ENCODE data around the gene MYO5B. TPM values are rescaled to one million over a fixed set of nuclear protein-coding genes. Genes with fewer than 3 reads are reported as not detected.

MYO5B gene
- total RNA-seq, 2 experiments from 2014 or later: 0.18 to 0.23 TPM

GRCh38 chr18:49857708-49858107, 337.2 kb downstream of the MYO5B start:
- Mint-ChIP-seq H3K4me1 (no peaks in the 10 kb centered on the region), H3K4me3 (no peak overlapping the region), H3K27me3 (no peaks in the 10 kb centered on the region), H3K36me3 (ENCODE audit: low read depth) (no peaks in the 10 kb centered on the region), H3K9me3 (ENCODE audit: low read depth) (no peaks in the 10 kb centered on the region), H3K27ac (no peak overlapping the region)
- ChIA-PET CTCF (interaction anchor here (0.7 to 7.7 kb wide), 11 partner anchors 26 to 1184 kb away, joined by 3 to 107 read pairs (median 4); no protein-coding TSS in a partner anchor), POLR2A (no interaction called here)
- ATAC-seq (no peak), DNase-seq (no peak)
- intact Hi-C loops (cut with DNase I, micrococcal nuclease): loop anchor here (1.0 to 2.0 kb wide), 4 partner anchors 297 to 1181 kb away; no protein-coding TSS in a partner anchor

- intact Hi-C loops (cut with DNase I, micrococcal nuclease): no loop called here
- DNase-seq (no peak), ATAC-seq (no peak)
- Mint-ChIP-seq H3K4me3 (no peak overlapping the region), H3K27ac (no peak overlapping the region), H3K27me3 (no peaks in the 10 kb centered on the region), H3K9me3 (ENCODE audit: low read depth) (no peaks in the 10 kb centered on the region), H3K36me3 (ENCODE audit: low read depth) (no peaks in the 10 kb centered on the region), H3K4me1 (no peaks in the 10 kb centered on the region)
- CTCF ChIA-PET: interaction anchor here (0.6 to 1.0 kb wide), 2 partner anchors 346 to 348 kb away, joined by 3 to 7 read pairs; no protein-coding TSS in a partner anchor
- POLR2A ChIA-PET: no interaction called here
Observed at GRCh38 chr18:49856496-49856895, 338.5 kb downstream of the MYO5B start.

GRCh38 chr18:49855711-49856415, 339.1 kb downstream of the MYO5B start:
- no peaks in the 10 kb centered on the region for H3K27me3 Mint-ChIP-seq
- no peak overlapping the region for H3K27ac Mint-ChIP-seq
- intact Hi-C loops (cut with DNase I, micrococcal nuclease): no loop called here
- H3K4me1 Mint-ChIP-seq: no peaks in the 10 kb centered on the region
- CTCF ChIA-PET: interaction anchor here (0.6 to 1.9 kb wide), 7 partner anchors 13 to 347 kb away, joined by 3 to 7 read pairs (median 3); no protein-coding TSS in a partner anchor
- H3K36me3 Mint-ChIP-seq (ENCODE audit: low read depth): no peaks in the 10 kb centered on the region
- no peak for ATAC-seq
- H3K4me3 Mint-ChIP-seq: no peak overlapping the region
- POLR2A ChIA-PET: no interaction called here
- DNase-seq: no peak
- no peaks in the 10 kb centered on the region for H3K9me3 Mint-ChIP-seq (ENCODE audit: low read depth)

GRCh38 chr18:49854681-49855080, 340.3 kb downstream of the MYO5B start:
- ATAC-seq: no peak
- no peak for DNase-seq
- H3K4me1 Mint-ChIP-seq: no peaks in the 10 kb centered on the region
- intact Hi-C loops (cut with DNase I, micrococcal nuclease): no loop called here
- no peak overlapping the region for H3K4me3 Mint-ChIP-seq
- no peaks in the 10 kb centered on the region for H3K27me3 Mint-ChIP-seq
- ChIA-PET POLR2A (no interaction called here), CTCF (interaction anchor here (1.0 to 1.9 kb wide), 2 partner anchors 341 to 344 kb away, joined by 3 to 7 read pairs; no protein-coding TSS in a partner anchor)
- H3K36me3 Mint-ChIP-seq (ENCODE audit: low read depth): no peaks in the 10 kb centered on the region
- H3K9me3 Mint-ChIP-seq (ENCODE audit: low read depth): no peaks in the 10 kb centered on the region
- no peak overlapping the region for H3K27ac Mint-ChIP-seq

- POLR2A ChIA-PET: no interaction called here
- Mint-ChIP-seq H3K27ac (no peak overlapping the region), H3K36me3 (ENCODE audit: low read depth) (no peaks in the 10 kb centered on the region), H3K4me1 (no peaks in the 10 kb centered on the region), H3K27me3 (no peaks in the 10 kb centered on the region), H3K4me3 (no peak overlapping the region), H3K9me3 (ENCODE audit: low read depth) (no peaks in the 10 kb centered on the region)
- CTCF ChIA-PET: interaction anchor here (0.7 kb wide), 1 partner anchor 392 kb away, joined by 3 read pairs; no protein-coding TSS in a partner anchor
- no peak for ATAC-seq
- intact Hi-C loops (cut with DNase I, micrococcal nuclease): no loop called here
- no peak for DNase-seq
Observed at GRCh38 chr18:49853436-49853835, 341.5 kb downstream of the MYO5B start.

GRCh38 chr18:49853011-49853410, 341.9 kb downstream of the MYO5B start:
- no peak for DNase-seq
- Mint-ChIP-seq H3K4me3 (no peak overlapping the region), H3K4me1 (no peaks in the 10 kb centered on the region), H3K27ac (no peak overlapping the region), H3K9me3 (ENCODE audit: low read depth) (no peaks in the 10 kb centered on the region), H3K27me3 (no peaks in the 10 kb centered on the region), H3K36me3 (ENCODE audit: low read depth) (no peaks in the 10 kb centered on the region)
- ChIA-PET CTCF (interaction anchor here (0.7 kb wide), 1 partner anchor 392 kb away, joined by 3 read pairs; no protein-coding TSS in a partner anchor), POLR2A (no interaction called here)
- ATAC-seq: no peak
- intact Hi-C loops (cut with DNase I, micrococcal nuclease): no loop called here

- H3K4me3 Mint-ChIP-seq: no peak overlapping the region
- DNase-seq: no peak
- ChIA-PET CTCF (interaction anchor here (3.7 kb wide), 1 partner anchor 9 kb away, joined by 13 read pairs; no protein-coding TSS in a partner anchor), POLR2A (no interaction called here)
- no peak for ATAC-seq
- intact Hi-C loops (cut with DNase I, micrococcal nuclease): no loop called here
- H3K36me3 Mint-ChIP-seq (ENCODE audit: low read depth): no peaks in the 10 kb centered on the region
- peaks cover under 1% of the 10 kb centered on the region for H3K27me3 Mint-ChIP-seq
- no peaks in the 10 kb centered on the region for H3K4me1 Mint-ChIP-seq
- no peaks in the 10 kb centered on the region for H3K9me3 Mint-ChIP-seq (ENCODE audit: low read depth)
- no peak overlapping the region for H3K27ac Mint-ChIP-seq
Observed at GRCh38 chr18:49851624-49852023, 343.3 kb downstream of the MYO5B start.

- ChIA-PET POLR2A (no interaction called here), CTCF (interaction anchor here (3.7 kb wide), 1 partner anchor 10 kb away, joined by 13 read pairs; no protein-coding TSS in a partner anchor)
- Mint-ChIP-seq H3K27me3 (peaks cover 2% of the 10 kb centered on the region), H3K36me3 (ENCODE audit: low read depth) (no peaks in the 10 kb centered on the region), H3K4me3 (no peak overlapping the region), H3K9me3 (ENCODE audit: low read depth) (no peaks in the 10 kb centered on the region), H3K27ac (no peak overlapping the region), H3K4me1 (no peaks in the 10 kb centered on the region)
- intact Hi-C loops (cut with DNase I, micrococcal nuclease): no loop called here
- no peak for DNase-seq
- ATAC-seq: no peak
Observed at GRCh38 chr18:49850636-49851035, 344.3 kb downstream of the MYO5B start.

GRCh38 chr18:49849331-49850217, 345.4 kb downstream of the MYO5B start:
- no peak for DNase-seq
- intact Hi-C loops (cut with DNase I, micrococcal nuclease): no loop called here
- Mint-ChIP-seq H3K9me3 (ENCODE audit: low read depth) (no peaks in the 10 kb centered on the region), H3K27ac (no peak overlapping the region), H3K4me1 (no peaks in the 10 kb centered on the region), H3K36me3 (ENCODE audit: low read depth) (no peaks in the 10 kb centered on the region), H3K4me3 (no peak overlapping the region), H3K27me3 (peaks cover 2% of the 10 kb centered on the region)
- POLR2A ChIA-PET: no interaction called here
- no peak for ATAC-seq
- CTCF ChIA-PET: interaction anchor here (0.6 to 3.7 kb wide), 2 partner anchors 9 to 11 kb away, joined by 3 to 13 read pairs; no protein-coding TSS in a partner anchor

GRCh38 chr18:49848115-49848514, 346.8 kb downstream of the MYO5B start:
- CTCF ChIA-PET: interaction anchor here (3.7 kb wide), 1 partner anchor 13 kb away, joined by 13 read pairs; no protein-coding TSS in a partner anchor
- intact Hi-C loops (cut with DNase I, micrococcal nuclease): no loop called here
- DNase-seq (no peak), ATAC-seq (no peak)
- H3K36me3 Mint-ChIP-seq (ENCODE audit: low read depth): no peaks in the 10 kb centered on the region
- H3K27ac Mint-ChIP-seq: no peak overlapping the region
- POLR2A ChIA-PET: no interaction called here
- H3K27me3 Mint-ChIP-seq: peaks cover 2% of the 10 kb centered on the region
- H3K9me3 Mint-ChIP-seq (ENCODE audit: low read depth): no peaks in the 10 kb centered on the region
- H3K4me1 Mint-ChIP-seq: no peaks in the 10 kb centered on the region
- no peak overlapping the region for H3K4me3 Mint-ChIP-seq

GRCh38 chr18:49847524-49847923, 347.4 kb downstream of the MYO5B start:
- Mint-ChIP-seq H3K4me3 (no peak overlapping the region), H3K36me3 (ENCODE audit: low read depth) (no peaks in the 10 kb centered on the region), H3K9me3 (ENCODE audit: low read depth) (no peaks in the 10 kb centered on the region), H3K4me1 (no peaks in the 10 kb centered on the region), H3K27ac (no peak overlapping the region), H3K27me3 (peaks cover 2% of the 10 kb centered on the region)
- CTCF ChIA-PET: no interaction called here
- POLR2A ChIA-PET: no interaction called here
- DNase-seq (no peak), ATAC-seq (no peak)
- intact Hi-C loops (cut with DNase I, micrococcal nuclease): no loop called here

Measured in activated CD4-positive, alpha-beta T cell treated with anti-CD3 and anti-CD28 coated beads for 36 hours (primary cell).